K562 (cell line): Measurements from ENCODE around the gene DESI1. TPM values are rescaled to one million over a fixed set of nuclear protein-coding genes. Genes with fewer than 3 reads are reported as not detected.

Experiments
- CREM ChIP-seq: IDR thresholded peaks from 2 replicates; pipeline ENCODE4 v1.6.1; 2014; ENCODE audit warnings: antibody characterized with exemption, low read depth
- CTBP1 ChIP-seq: fragments of 450-650 bp; IDR thresholded peaks from 2 replicates; pipeline ENCODE4 v1.6.1; 2016; ENCODE audit warnings: borderline replicate concordance
- FOXJ3 ChIP-seq: sonication (generic); formaldehyde crosslinking; IDR thresholded peaks from 2 replicates; pipeline ENCODE4 v1.4.0; 2020; ENCODE audit warnings: mild to moderate bottlenecking, missing genetic modification reagents
- GATA2 ChIP-seq: sonication (generic); formaldehyde crosslinking; IDR thresholded peaks from 2 replicates; pipeline ENCODE4 v1.4.0; 2020; ENCODE audit warnings: mild to moderate bottlenecking, missing genetic modification reagents
- GTF2E2 ChIP-seq: fragments of 200-800 bp; sonication (Bioruptor generic); IDR thresholded peaks from 2 replicates; pipeline ENCODE4 v1.6.1; 2016; ENCODE audit warnings: missing genetic modification characterization, missing compliant biosample characterization
- HNRNPL ChIP-seq: fragments of 200-400 bp; formaldehyde crosslinking; IDR thresholded peaks from 2 replicates; pipeline ENCODE4 v1.6.1; 2017; ENCODE audit warnings: low read depth, mild to moderate bottlenecking, low read length
- KDM1A ChIP-seq, 2 experiments: fragments of 450-650 bp; IDR thresholded peaks; 2 replicates each; pipeline ENCODE4 v1.6.1; 2016; ENCODE audit warnings: mild to moderate bottlenecking in 2 of 2
- RBFOX2 ChIP-seq: fragments of 200-400 bp; formaldehyde crosslinking; IDR thresholded peaks from 2 replicates; pipeline ENCODE4 v1.6.1; 2017; ENCODE audit warnings: low read depth, mild to moderate bottlenecking, low read length, moderate library complexity
- RCOR1 ChIP-seq, 2 experiments: IDR thresholded peaks; 2 replicates each; pipeline ENCODE4 v1.6.1; 2012; ENCODE audit warnings: low read depth in 2 of 2, low read length in 2 of 2, borderline replicate concordance in 1 of 2, improper control_type of control experiment in 1 of 2
- SLC30A9 ChIP-seq: fragments of 250-450 bp; sonication (Bioruptor Pico); IDR thresholded peaks from 2 replicates; pipeline ENCODE4 v1.8.0; 2022; ENCODE audit warnings: mild to moderate bottlenecking, moderate library complexity
- SNRNP70 ChIP-seq: fragments of 200-400 bp; formaldehyde crosslinking; optimal IDR thresholded peaks from 2 replicates; pipeline ENCODE3; 2017; ENCODE audit warnings: low read depth, low read length
- ZBTB33 ChIP-seq: sonication (generic); formaldehyde crosslinking; IDR thresholded peaks from 2 replicates; pipeline ENCODE4 v1.8.1; 2023; ENCODE audit warnings: mild to moderate bottlenecking, missing genetic modification reagents
- ZNF3 ChIP-seq: fragments of 250-450 bp; sonication (Bioruptor Pico); IDR thresholded peaks from 2 replicates; pipeline ENCODE4 v1.5.0; 2021; ENCODE audit warnings: mild to moderate bottlenecking, moderate library complexity
- ZNF384 ChIP-seq: IDR thresholded peaks from 2 replicates; pipeline ENCODE4 v1.6.1; 2012; ENCODE audit warnings: low read depth, low read length, improper control_type of control experiment
- ZNF518B ChIP-seq: fragments of 250-450 bp; sonication (Bioruptor Pico); IDR thresholded peaks from 2 replicates; pipeline ENCODE4 v1.5.0; 2021; ENCODE audit warnings: mild to moderate bottlenecking, moderate library complexity
- ZNF551 ChIP-seq: fragments of 250-450 bp; sonication (Bioruptor Pico); IDR thresholded peaks from 2 replicates; pipeline ENCODE4 v1.5.0; 2021; ENCODE audit warnings: mild to moderate bottlenecking, moderate library complexity
- ZNF592 ChIP-seq: fragments of 450-650 bp; IDR thresholded peaks from 2 replicates; pipeline ENCODE4 v1.6.1; 2017; ENCODE audit warnings: antibody characterized with exemption, mild to moderate bottlenecking
- ZNF766 ChIP-seq: fragments of 200-800 bp; sonication (Bioruptor generic); conservative IDR thresholded peaks from 2 replicates; pipeline ENCODE4 v1.6.1; 2016; ENCODE audit warnings: missing genetic modification characterization, missing compliant biosample characterization
- polyA plus RNA-seq, 8 experiments: library from polyadenylated mRNA; depleted of rRNA in 4 of 8; stranded (reverse) in 5 of 8; unstranded in 3 of 8; fragments of >200 nt; fragmentation: Nextera tagmentation in 2 of 8; fragmentation: Illumina TruSeq in 1 of 8; extraction: Ambion mirVana in 2 of 8; extraction: Trizol in 1 of 8; gene quantifications; 2 replicates each; pipeline versions ENCODE4 v1.2.1 to v1.2.3, GENCODE V29; 2011 to 2014; ENCODE audit warnings: inconsistent platforms in 1 of 8, missing spikeins in 1 of 8
- total RNA-seq, 7 experiments: library from RNA; depleted of rRNA in 6 of 7; stranded (reverse); fragments of >200 nt in 6 of 7; fragmentation: Illumina TruSeq in 2 of 7; extraction: Trizol in 2 of 7; gene quantifications; 2 replicates each; pipeline versions ENCODE4 v1.2.1 to v1.2.3, GENCODE V29; 2011 to 2021; ENCODE audit warnings: low replicate concordance in 1 of 7

DESI1 gene
- total and polyA plus RNA-seq, 9 of the 15 experiments (the other 6 are each of a cell fraction or from before 2014, with no cell fraction given) = 7.2 to 45.9 (median 29.8) TPM

GRCh38 chr22:41576877-41577276, 44.0 kb downstream of the DESI1 start (continued):
- TF ChIP-seq ZNF518B (CRISPR knock-in tag) (no peak), SLC30A9 (no peak), RCOR1 (IDR thresholded peaks at IDR 0.05; ENCODE audit: borderline replicate concordance in 1 of 2, low read depth in 2 of 2, low read length in 2 of 2) (no peak), FOXJ3 (CRISPR knock-in tag) (no peak), SNRNP70 (no peak), ZBTB33 (CRISPR knock-in tag) (0 out of 2 replicates have a peak, but pooled peaks have one; percentile 22), ZNF766 (CRISPR knock-in tag) (peak; percentile 100), RBFOX2 (peak; percentile 43; the same call in 1 of the 2 replicates), ZNF384 (peak; percentile 60; the same call in 1 of the 2 replicates), ZNF592 (peak; percentile 58; the same call in 1 of the 2 replicates), CREM (peak; percentile 40; the same call in 1 of the 2 replicates), CTBP1 (peak; percentile 31; the same call in 1 of the 2 replicates), GATA2 (CRISPR knock-in tag) (peak; percentile 33; the same call in 1 of the 2 replicates), GTF2E2 (tag) (no peak), ZNF3 (CRISPR knock-in tag) (no peak), ZNF551 (CRISPR knock-in tag) (no peak), HNRNPL (no peak), KDM1A (IDR thresholded peaks at IDR 0.05) (0 out of 4 replicates have a peak, but pooled peaks of 1 of the 2 experiments have one; percentile 34)
